RWPE1 (cell line): Measurements from ENCODE around the gene XPNPEP3.

Source experiments
- CTCF ChIA-PET: fragments of 350-600 bp; sonication (Branson Sonifier 250); formaldehyde crosslinking; extraction: SDS; loops from one replicate; lab custom pipeline; 2021; lab: Yijun Ruan, JAX
- POLR2A ChIA-PET: fragments of 400-600 bp; formaldehyde crosslinking; extraction: SDS; loops from one replicate; lab custom pipeline; 2020; ENCODE audit warnings: antibody characterized with exemption; ENCODE audit not compliant: low non-redundant PET; lab: Yijun Ruan, JAX
- DNase-seq: peaks from one replicate; pipeline ENCODE4 v3.0.0; 2012; ENCODE audit warnings: low spot score
- H3K27ac ChIP-seq: fragments of 450-650 bp; 2 replicates; pipeline ENCODE4 v1.5.1; 2017
- TF ChIP-seq, protein P1 (sequence below): fragments of 450-650 bp; conservative IDR thresholded peaks from 2 replicates; pipeline ENCODE4 v1.5.1; 2017; ENCODE audit warnings: low read depth, mild to moderate bottlenecking

The XPNPEP3 gene

DNA sequence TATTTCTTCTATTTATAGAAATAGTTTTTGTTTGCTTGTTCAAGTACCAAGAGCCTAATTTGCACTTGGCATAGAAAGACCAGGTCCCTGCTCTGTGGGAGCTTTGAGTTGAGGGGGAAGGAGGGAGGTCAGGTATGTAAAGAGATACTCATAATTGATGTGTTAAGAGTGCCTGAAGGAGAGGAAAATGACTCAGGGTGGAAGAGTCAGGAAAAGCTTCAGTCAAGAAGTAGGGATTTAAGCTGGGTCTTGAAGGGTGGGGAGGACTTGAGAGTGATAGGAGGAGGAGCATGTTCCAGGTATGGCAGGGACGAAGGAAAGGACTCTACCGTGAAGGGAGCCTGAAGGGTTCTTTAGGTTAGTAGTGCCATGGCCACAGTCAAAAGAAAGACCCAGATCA is 103.2 kb downstream of the XPNPEP3 start:
- H3K27ac ChIP-seq = no peak overlapping the region
- no peak for DNase-seq
- POLR2A ChIA-PET = no interaction called here
- CTCF ChIA-PET = no interaction called here
- TF ChIP-seq, protein P1, sequence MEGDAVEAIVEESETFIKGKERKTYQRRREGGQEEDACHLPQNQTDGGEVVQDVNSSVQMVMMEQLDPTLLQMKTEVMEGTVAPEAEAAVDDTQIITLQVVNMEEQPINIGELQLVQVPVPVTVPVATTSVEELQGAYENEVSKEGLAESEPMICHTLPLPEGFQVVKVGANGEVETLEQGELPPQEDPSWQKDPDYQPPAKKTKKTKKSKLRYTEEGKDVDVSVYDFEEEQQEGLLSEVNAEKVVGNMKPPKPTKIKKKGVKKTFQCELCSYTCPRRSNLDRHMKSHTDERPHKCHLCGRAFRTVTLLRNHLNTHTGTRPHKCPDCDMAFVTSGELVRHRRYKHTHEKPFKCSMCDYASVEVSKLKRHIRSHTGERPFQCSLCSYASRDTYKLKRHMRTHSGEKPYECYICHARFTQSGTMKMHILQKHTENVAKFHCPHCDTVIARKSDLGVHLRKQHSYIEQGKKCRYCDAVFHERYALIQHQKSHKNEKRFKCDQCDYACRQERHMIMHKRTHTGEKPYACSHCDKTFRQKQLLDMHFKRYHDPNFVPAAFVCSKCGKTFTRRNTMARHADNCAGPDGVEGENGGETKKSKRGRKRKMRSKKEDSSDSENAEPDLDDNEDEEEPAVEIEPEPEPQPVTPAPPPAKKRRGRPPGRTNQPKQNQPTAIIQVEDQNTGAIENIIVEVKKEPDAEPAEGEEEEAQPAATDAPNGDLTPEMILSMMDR = no peak

GRCh38 chr22:40965936-40966725 is 109.2 kb downstream of the XPNPEP3 start:
- ChIA-PET POLR2A (no interaction called here), CTCF (no interaction called here)
- DNase-seq = no peak
- no peak overlapping the region for H3K27ac ChIP-seq
- TF ChIP-seq, protein P1 = no peak

- POLR2A ChIA-PET = interaction anchor here (0.5 kb wide), 1 partner anchor 39 kb away, joined by 5 read pairs; no protein-coding TSS in a partner anchor
- no peak for DNase-seq
- CTCF ChIA-PET = no interaction called here
- no peak overlapping the region for H3K27ac ChIP-seq
- TF ChIP-seq, protein P1 = no peak
Measured at GRCh38 chr22:40966726-40967085, 109.8 kb downstream of the XPNPEP3 start.

DNA sequence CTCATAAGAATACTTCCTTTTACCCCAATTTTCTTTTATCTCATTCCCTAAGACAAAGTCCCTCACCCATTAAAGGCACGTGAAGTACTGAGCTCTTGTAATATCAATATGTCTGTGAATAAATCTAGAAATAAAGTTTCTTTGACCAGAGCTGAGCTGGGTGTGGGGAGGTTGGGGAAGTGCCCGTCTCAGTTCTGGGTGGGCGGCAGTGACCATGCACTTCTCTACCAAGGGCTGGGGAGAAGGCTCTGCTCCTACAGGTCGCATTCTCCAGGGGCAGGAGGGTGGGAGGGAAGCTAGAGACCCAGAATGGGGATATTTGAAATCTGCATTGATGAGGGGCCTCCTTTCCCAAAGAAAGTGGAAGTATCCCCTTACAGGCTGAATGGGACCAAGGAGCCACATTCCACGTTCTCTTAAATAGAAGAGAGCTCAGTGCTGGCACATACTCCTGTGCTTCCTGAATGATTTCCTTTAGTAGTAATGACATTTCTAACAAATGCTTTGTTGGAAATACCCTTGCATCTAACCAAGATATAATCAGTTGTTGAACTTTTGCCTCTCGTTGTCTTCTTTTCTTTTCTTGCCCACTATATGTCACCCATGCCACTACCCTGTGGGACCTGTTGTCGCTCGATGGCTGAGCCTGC is 110.3 kb downstream of the XPNPEP3 start:
- H3K27ac ChIP-seq = no peak overlapping the region
- TF ChIP-seq, protein P1 = no peak
- CTCF ChIA-PET = no interaction called here
- POLR2A ChIA-PET = interaction anchor here (0.5 kb wide), 1 partner anchor 39 kb away, joined by 5 read pairs; no protein-coding TSS in a partner anchor
- DNase-seq = no peak

GRCh38 chr22:40972587-40972986 is 115.6 kb downstream of the XPNPEP3 start:
- TF ChIP-seq, protein P1 = no peak
- ChIA-PET POLR2A (no interaction called here), CTCF (interaction anchor here (0.5 to 1.5 kb wide), 2 partner anchors 15 to 432 kb away, joined by 3 to 5 read pairs; no protein-coding TSS in a partner anchor)

DNA sequence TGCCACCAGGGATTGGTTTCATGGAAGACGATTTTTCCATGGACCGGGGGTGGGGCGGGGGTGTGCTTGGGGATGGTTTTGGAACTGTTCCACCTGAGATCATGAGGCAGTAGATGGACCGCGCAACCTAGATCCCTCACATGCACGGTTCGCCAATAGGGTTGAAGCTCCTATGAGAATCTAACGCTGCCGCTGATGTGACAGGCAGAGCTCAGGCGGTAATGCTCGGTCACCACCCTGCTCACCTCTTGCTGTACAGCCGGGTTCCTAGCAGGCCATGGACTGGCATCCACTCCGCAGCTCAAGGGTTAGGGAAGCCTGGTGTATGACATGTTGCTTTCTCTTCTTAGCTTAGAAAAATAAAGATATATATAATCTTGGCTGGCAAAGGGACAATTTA is 116.2 kb downstream of the XPNPEP3 start:
- TF ChIP-seq, protein P1 = no peak
- POLR2A ChIA-PET = no interaction called here
- no peak overlapping the region for H3K27ac ChIP-seq
- CTCF ChIA-PET = interaction anchor here (1.5 kb wide), 1 partner anchor 15 kb away, joined by 3 read pairs; no protein-coding TSS in a partner anchor
- DNase-seq = no peak

More at GRCh38 chr22:40972587-40972986, 115.6 kb downstream of the XPNPEP3 start:
- no peak overlapping the region for H3K27ac ChIP-seq
- DNase-seq = no peak
